AG09319 (cell line): Measurements from ENCODE around the gene MAST4.

ENCODE experiments used
- DNase-seq: peaks from one replicate; pipeline ENCODE4 v3.0.0-alpha.2; 2010; ENCODE audit warnings: low read depth; ENCODE audit errors: extremely low read depth
- TF ChIP-seq, protein P1 (sequence below): IDR thresholded peaks from 2 replicates; pipeline ENCODE4 v1.5.1; 2011; ENCODE audit warnings: low read depth, mild to moderate bottlenecking, inconsistent platforms, low read length, moderate library complexity

The MAST4 gene

DNA sequence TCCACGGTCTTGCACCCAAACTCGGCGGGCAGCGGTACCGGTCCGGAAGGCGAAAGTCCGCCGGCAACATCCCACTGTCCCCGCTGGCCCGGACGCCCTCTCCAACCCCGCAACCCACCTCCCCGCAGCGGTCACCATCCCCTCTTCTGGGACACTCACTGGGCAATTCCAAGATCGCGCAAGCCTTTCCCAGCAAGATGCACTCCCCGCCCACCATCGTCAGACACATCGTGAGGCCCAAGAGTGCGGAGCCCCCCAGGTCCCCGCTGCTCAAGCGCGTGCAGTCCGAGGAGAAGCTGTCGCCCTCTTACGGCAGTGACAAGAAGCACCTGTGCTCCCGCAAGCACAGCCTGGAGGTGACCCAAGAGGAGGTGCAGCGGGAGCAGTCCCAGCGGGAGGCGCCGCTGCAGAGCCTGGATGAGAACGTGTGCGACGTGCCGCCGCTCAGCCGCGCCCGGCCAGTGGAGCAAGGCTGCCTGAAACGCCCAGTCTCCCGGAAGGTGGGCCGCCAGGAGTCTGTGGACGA is 567.1 kb downstream of the MAST4 start:
- no peak for DNase-seq
- TF ChIP-seq, protein P1, sequence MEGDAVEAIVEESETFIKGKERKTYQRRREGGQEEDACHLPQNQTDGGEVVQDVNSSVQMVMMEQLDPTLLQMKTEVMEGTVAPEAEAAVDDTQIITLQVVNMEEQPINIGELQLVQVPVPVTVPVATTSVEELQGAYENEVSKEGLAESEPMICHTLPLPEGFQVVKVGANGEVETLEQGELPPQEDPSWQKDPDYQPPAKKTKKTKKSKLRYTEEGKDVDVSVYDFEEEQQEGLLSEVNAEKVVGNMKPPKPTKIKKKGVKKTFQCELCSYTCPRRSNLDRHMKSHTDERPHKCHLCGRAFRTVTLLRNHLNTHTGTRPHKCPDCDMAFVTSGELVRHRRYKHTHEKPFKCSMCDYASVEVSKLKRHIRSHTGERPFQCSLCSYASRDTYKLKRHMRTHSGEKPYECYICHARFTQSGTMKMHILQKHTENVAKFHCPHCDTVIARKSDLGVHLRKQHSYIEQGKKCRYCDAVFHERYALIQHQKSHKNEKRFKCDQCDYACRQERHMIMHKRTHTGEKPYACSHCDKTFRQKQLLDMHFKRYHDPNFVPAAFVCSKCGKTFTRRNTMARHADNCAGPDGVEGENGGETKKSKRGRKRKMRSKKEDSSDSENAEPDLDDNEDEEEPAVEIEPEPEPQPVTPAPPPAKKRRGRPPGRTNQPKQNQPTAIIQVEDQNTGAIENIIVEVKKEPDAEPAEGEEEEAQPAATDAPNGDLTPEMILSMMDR, result no peak

DNA sequence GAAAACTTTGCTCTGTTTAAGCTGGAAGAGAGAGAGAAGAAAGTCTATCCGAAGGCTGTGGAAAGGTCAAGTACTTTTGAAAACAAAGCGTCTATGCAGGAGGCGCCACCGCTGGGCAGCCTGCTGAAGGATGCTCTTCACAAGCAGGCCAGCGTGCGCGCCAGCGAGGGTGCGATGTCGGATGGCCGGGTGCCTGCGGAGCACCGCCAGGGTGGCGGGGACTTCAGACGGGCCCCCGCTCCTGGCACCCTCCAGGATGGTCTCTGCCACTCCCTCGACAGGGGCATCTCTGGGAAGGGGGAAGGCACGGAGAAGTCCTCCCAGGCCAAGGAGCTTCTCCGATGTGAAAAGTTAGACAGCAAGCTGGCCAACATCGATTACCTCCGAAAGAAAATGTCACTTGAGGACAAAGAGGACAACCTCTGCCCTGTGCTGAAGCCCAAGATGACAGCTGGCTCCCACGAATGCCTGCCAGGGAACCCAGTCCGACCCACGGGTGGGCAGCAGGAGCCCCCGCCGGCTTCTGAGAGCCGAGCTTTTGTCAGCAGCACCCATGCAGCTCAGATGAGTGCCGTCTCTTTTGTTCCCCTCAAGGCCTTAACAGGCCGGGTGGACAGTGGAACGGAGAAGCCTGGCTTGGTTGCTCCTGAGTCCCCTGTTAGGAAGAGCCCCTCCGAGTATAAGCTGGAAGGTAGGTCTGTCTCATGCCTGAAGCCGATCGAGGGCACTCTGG is 567.8 kb downstream of the MAST4 start:
- DNase-seq, result no peak
- TF ChIP-seq, protein P1, result no peak

DNA sequence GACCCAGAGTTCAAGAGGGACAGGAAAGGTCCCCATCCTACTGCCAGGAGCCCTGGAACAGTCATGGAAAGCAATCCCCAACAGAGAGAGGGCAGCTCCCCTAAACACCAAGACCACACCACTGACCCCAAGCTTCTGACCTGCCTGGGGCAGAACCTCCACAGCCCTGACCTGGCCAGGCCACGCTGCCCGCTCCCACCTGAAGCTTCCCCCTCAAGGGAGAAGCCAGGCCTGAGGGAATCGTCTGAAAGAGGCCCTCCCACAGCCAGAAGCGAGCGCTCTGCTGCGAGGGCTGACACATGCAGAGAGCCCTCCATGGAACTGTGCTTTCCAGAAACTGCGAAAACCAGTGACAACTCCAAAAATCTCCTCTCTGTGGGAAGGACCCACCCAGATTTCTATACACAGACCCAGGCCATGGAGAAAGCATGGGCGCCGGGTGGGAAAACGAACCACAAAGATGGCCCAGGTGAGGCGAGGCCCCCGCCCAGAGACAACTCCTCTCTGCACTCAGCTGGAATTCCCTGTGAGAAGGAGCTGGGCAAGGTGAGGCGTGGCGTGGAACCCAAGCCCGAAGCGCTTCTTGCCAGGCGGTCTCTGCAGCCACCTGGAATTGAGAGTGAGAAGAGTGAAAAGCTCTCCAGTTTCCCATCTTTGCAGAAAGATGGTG is 568.8 kb downstream of the MAST4 start:
- no peak for DNase-seq
- TF ChIP-seq, protein P1, result no peak

DNA sequence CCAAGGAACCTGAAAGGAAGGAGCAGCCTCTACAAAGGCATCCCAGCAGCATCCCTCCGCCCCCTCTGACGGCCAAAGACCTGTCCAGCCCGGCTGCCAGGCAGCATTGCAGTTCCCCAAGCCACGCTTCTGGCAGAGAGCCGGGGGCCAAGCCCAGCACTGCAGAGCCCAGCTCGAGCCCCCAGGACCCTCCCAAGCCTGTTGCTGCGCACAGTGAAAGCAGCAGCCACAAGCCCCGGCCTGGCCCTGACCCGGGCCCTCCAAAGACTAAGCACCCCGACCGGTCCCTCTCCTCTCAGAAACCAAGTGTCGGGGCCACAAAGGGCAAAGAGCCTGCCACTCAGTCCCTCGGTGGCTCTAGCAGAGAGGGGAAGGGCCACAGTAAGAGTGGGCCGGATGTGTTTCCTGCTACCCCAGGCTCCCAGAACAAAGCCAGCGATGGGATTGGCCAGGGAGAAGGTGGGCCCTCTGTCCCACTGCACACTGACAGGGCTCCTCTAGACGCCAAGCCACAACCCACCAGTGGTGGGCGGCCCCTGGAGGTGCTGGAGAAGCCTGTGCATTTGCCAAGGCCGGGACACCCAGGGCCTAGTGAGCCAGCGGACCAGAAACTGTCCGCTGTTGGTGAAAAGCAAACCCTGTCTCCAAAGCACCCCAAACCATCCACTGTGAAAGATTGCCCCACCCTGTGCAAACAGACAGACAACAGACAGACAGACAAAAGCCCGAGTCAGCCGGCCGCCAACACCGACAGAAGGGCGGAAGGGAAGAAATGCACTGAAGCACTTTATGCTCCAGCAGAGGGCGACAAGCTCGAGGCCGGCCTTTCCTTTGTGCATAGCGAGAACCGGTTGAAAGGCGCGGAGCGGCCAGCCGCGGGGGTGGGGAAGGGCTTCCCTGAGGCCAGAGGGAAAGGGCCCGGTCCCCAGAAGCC is 569.6 kb downstream of the MAST4 start:
- DNase-seq, result peak; percentile 42
- TF ChIP-seq, protein P1, result peak; percentile 78

DNA sequence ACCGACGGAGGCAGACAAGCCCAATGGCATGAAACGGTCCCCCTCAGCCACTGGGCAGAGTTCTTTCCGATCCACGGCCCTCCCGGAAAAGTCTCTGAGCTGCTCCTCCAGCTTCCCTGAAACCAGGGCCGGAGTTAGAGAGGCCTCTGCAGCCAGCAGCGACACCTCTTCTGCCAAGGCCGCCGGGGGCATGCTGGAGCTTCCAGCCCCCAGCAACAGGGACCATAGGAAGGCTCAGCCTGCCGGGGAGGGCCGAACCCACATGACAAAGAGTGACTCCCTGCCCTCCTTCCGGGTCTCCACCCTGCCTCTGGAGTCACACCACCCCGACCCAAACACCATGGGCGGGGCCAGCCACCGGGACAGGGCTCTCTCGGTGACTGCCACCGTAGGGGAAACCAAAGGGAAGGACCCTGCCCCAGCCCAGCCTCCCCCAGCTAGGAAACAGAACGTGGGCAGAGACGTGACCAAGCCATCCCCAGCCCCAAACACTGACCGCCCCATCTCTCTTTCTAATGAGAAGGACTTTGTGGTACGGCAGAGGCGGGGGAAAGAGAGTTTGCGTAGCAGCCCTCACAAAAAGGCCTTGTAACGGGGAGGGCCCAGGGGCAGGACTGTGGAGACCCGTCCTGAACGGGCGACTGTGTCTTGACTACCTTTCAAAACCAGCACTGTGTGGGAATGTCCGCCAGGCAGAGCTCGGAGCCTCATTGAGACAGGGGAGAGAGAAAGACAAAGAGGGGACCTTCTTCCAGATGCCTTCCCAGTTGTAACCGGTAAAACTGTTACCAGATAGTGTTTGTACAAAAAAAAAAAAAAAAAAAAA is 570.5 kb downstream of the MAST4 start:
- TF ChIP-seq, protein P1, result no peak
- no peak for DNase-seq

DNA sequence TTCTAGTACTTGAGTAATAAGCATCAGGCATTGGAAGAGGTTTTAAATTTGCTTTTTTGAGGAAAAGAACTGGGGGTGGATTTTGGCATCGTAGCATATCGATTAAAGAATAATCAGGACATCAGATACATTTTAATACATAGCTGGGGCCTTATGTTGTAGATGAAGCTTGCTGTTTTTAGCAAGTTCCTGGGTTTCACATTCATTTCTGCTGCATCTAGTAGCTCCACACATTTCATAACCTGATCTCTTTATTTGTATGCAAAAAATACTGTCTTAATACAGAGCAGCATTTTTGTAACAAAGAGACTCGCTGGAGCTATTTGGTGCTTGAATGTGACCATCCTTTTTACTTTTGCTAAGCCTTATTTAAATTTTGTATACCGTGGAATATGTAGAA is 571.9 kb downstream of the MAST4 start:
- TF ChIP-seq, protein P1, result no peak

More for the DNA sequence above, 571.9 kb downstream of the MAST4 start:
- DNase-seq, result no peak
